ENCODE data around the gene NUDT19. TPM values are rescaled to one million over a fixed set of nuclear protein-coding genes. Genes with fewer than 3 reads are reported as not detected.

The NUDT19 gene
- total and polyA plus RNA-seq, 9 of the 15 experiments (the other 6 are each of a cell fraction or from before 2014, with no cell fraction given), result 9.6 to 38.6 (median 14.4) TPM

- TF ChIP-seq DDX20 (tag; IDR thresholded peaks at IDR 0.05; ENCODE audit: low read depth) (peak; percentile 92), USF2 (CRISPR knock-in tag; IDR thresholded peaks at IDR 0.05) (no peak), KAT8 (IDR thresholded peaks at IDR 0.05; ENCODE audit: low read depth) (no peak), FUS (optimal IDR thresholded peaks at IDR 0.05; ENCODE audit: low read depth, low read length) (no peak), MCM2 (IDR thresholded peaks at IDR 0.05; ENCODE audit: low read depth) (no peak), ETS1 (conservative IDR thresholded peaks at IDR 0.05; ENCODE audit: control insufficient read depth, low read depth, low read length) (no peak), GATAD2B (IDR thresholded peaks at IDR 0.05; ENCODE audit: borderline replicate concordance) (no peak), ZNF436 (CRISPR knock-in tag; IDR thresholded peaks at IDR 0.05) (no peak), ZNF41 (CRISPR knock-in tag; conservative IDR thresholded peaks at IDR 0.05) (peak; percentile 92), ZNF639 (CRISPR knock-in tag; conservative IDR thresholded peaks at IDR 0.05 in 1 of 2, IDR thresholded peaks at IDR 0.05 in 1 of 2) (peak in 1 of 2 experiments; percentile 88; a peak in 2 of 4 replicates), IFI16 (CRISPR knock-in tag; IDR thresholded peaks at IDR 0.05) (peak; percentile 93), SP1 (CRISPR knock-in tag; IDR thresholded peaks at IDR 0.05) (no peak), ZNF76 (CRISPR knock-in tag; IDR thresholded peaks at IDR 0.05; ENCODE audit: borderline replicate concordance) (peak; percentile 96), ZNF518B (CRISPR knock-in tag; IDR thresholded peaks at IDR 0.05) (no peak), DMBX1 (CRISPR knock-in tag; IDR thresholded peaks at IDR 0.05; ENCODE audit: borderline replicate concordance) (peak; percentile 98), ZNF316 (IDR thresholded peaks at IDR 0.05) (no peak), PHF21A (IDR thresholded peaks at IDR 0.05; ENCODE audit: borderline replicate concordance, low read depth) (no peak), ZBTB49 (CRISPR knock-in tag; IDR thresholded peaks at IDR 0.05; ENCODE audit: borderline replicate concordance) (no peak)
Observed at GRCh38 chr19:32686847-32687475, 4.7 kb upstream of the NUDT19 start (continued).

Measured in K562 (cell line).